Left kidney (tissue), 8 donors: Measurements from ENCODE around the gene OR52L1. TPM values are rescaled to one million over a fixed set of nuclear protein-coding genes. Genes with fewer than 3 reads are reported as not detected.
"Not testable (repeated sequence)": the region's sequence is repeated elsewhere in the genome, so short reads cannot be mapped to it uniquely, and the experiment has no call there.

Experiments
- DNase-seq: peaks from one replicate; pipeline ENCODE4 v3.0.0-alpha.2; 2013
- long read RNA-seq, 8 donors: transcript quantifications; one replicate each; lab custom pipeline, GENCODE V29; 2026
- polyA plus RNA-seq: library from polyadenylated mRNA; unstranded; fragments of 120-200 nt; gene quantifications from one replicate; pipeline ENCODE4 v1.2.1, GENCODE V29; 2013; ENCODE audit not compliant: insufficient read length

OR52L1 gene
- polyA plus RNA-seq: not detected
- long read RNA-seq, donor 1: 0 reads
- long read RNA-seq, donor 2: 0 reads
- long read RNA-seq, donor 3: 0 reads
- long read RNA-seq, donor 4: 0 reads
- long read RNA-seq, donor 5: 0 reads
- long read RNA-seq, donor 6: 0 reads
- long read RNA-seq, donor 7: 0 reads
- long read RNA-seq, donor 8: 0 reads

GRCh38 chr11:5986885-5987284, at the start of gene OR52L1:
Gene OR52L1, minus strand, starts transcription at chr11:5986985. Its CDS starts 55 bp downstream, at chr11:5986930.
- DNase-seq: no peak

- DNase-seq: no peak
Observed at GRCh38 chr11:6030708-6031405, 44.1 kb upstream of the OR52L1 start, which contains the start of gene OR56A1. Gene OR56A1, minus strand, starts transcription at chr11:6030758. Its CDS starts 3,066 bp downstream, at chr11:6027692.

- no peak for DNase-seq
Observed at GRCh38 chr11:6027501-6027900, 40.7 kb upstream of the OR52L1 start.

GRCh38 chr11:6025056-6025455, 38.3 kb upstream of the OR52L1 start:
- DNase-seq: no peak

- peak; percentile 25 for DNase-seq
Observed at GRCh38 chr11:6022956-6023355, 36.2 kb upstream of the OR52L1 start.

- no peak for DNase-seq
Observed at GRCh38 chr11:6013042-6013441, 26.3 kb upstream of the OR52L1 start.

- DNase-seq: no peak
Observed at GRCh38 chr11:6012035-6012668, 25.4 kb upstream of the OR52L1 start.

GRCh38 chr11:6006846-6007245, 20.1 kb upstream of the OR52L1 start, which contains the start of gene OR56A4:
Gene OR56A4, minus strand, starts transcription at chr11:6006946. Its CDS starts 3,954 bp downstream, at chr11:6002992.
- no peak for DNase-seq

GRCh38 chr11:6006395-6006794, 19.6 kb upstream of the OR52L1 start:
- no peak for DNase-seq

- no peak for DNase-seq
Observed at GRCh38 chr11:6002202-6002699, 15.5 kb upstream of the OR52L1 start.

- DNase-seq: no peak
Observed at GRCh38 chr11:5994791-5995190, 8.0 kb upstream of the OR52L1 start.

- peak; percentile 1 for DNase-seq
Observed at GRCh38 chr11:5992604-5993251, 5.9 kb upstream of the OR52L1 start.

GRCh38 chr11:5992150-5992549, 5.4 kb upstream of the OR52L1 start:
- no peak for DNase-seq

GRCh38 chr11:5989203-5989602, 2.4 kb upstream of the OR52L1 start:
- DNase-seq: no peak

- no peak for DNase-seq
Observed at GRCh38 chr11:5983443-5983842, 3.3 kb downstream of the OR52L1 start.

GRCh38 chr11:5973530-5973929, 13.3 kb downstream of the OR52L1 start:
- DNase-seq: no peak

- DNase-seq: no peak
Observed at GRCh38 chr11:5968394-5968793, 18.4 kb downstream of the OR52L1 start, which contains the start of gene OR56A5. Gene OR56A5, minus strand, starts transcription at chr11:5968494. Its CDS starts 0 bp downstream, at chr11:5968494.

- no peak for DNase-seq
Observed at GRCh38 chr11:5967708-5968107, 19.1 kb downstream of the OR52L1 start.

- no peak for DNase-seq
Observed at GRCh38 chr11:5966958-5967357, 19.8 kb downstream of the OR52L1 start.

- not testable (repeated sequence) for DNase-seq
Observed at GRCh38 chr11:5960704-5961320, 26.0 kb downstream of the OR52L1 start.

GRCh38 chr11:5955586-5955985, 31.2 kb downstream of the OR52L1 start:
- no peak for DNase-seq

- DNase-seq: no peak
Observed at GRCh38 chr11:5941951-5942350, 44.8 kb downstream of the OR52L1 start, which contains the start of gene OR56A3. Gene OR56A3, plus strand, starts transcription at chr11:5942251. Its CDS starts 5,096 bp downstream, at chr11:5947347.
